Ishikawa (cell line): Measurements from ENCODE around the gene PCGF5.

Experiments
- CEBPB ChIP-seq: IDR thresholded peaks from 2 replicates; pipeline ENCODE4 v1.6.1; 2012
- CREB1 ChIP-seq: IDR thresholded peaks from 2 replicates; pipeline ENCODE4 v1.6.1; 2012; ENCODE audit warnings: low read depth
- EGR1 ChIP-seq: IDR thresholded peaks from 2 replicates; pipeline ENCODE4 v1.6.1; 2012
- EP300 ChIP-seq: IDR thresholded peaks from 2 replicates; pipeline ENCODE4 v1.6.1; 2012; ENCODE audit warnings: borderline replicate concordance
- FOXM1 ChIP-seq: IDR thresholded peaks from 2 replicates; pipeline ENCODE4 v1.6.1; 2012; ENCODE audit warnings: low read depth, borderline replicate concordance
- MAX ChIP-seq: IDR thresholded peaks from 2 replicates; pipeline ENCODE4 v1.6.1; 2012
- NFIC ChIP-seq: IDR thresholded peaks from 2 replicates; pipeline ENCODE4 v1.6.1; 2012
- RAD21 ChIP-seq: IDR thresholded peaks from 2 replicates; pipeline ENCODE4 v1.6.1; 2012; ENCODE audit warnings: low read depth
- REST ChIP-seq: IDR thresholded peaks from 2 replicates; pipeline ENCODE4 v1.6.1; 2012; ENCODE audit warnings: low read depth, mild to moderate bottlenecking
- TAF1 ChIP-seq: IDR thresholded peaks from 2 replicates; pipeline ENCODE4 v1.6.1; 2012; ENCODE audit warnings: low read depth, mild to moderate bottlenecking
- TCF12 ChIP-seq: IDR thresholded peaks from 2 replicates; pipeline ENCODE4 v1.6.1; 2012; ENCODE audit warnings: low read depth
- TEAD4 ChIP-seq: IDR thresholded peaks from 2 replicates; pipeline ENCODE4 v1.6.1; 2012
- USF1 ChIP-seq: IDR thresholded peaks from 2 replicates; pipeline ENCODE4 v1.6.1; 2012
- YY1 ChIP-seq: IDR thresholded peaks from 2 replicates; pipeline ENCODE4 v1.6.1; 2012; ENCODE audit warnings: low read depth
- ZBTB7A ChIP-seq: IDR thresholded peaks from 2 replicates; pipeline ENCODE4 v1.6.1; 2012; ENCODE audit warnings: low read depth

PCGF5 gene

GRCh38 chr10:91286572-91286971 is 66.1 kb downstream of the PCGF5 start:
- TF ChIP-seq CEBPB = no peak
- no peak for TF ChIP-seq FOXM1
- TF ChIP-seq EP300 = no peak
- TF ChIP-seq MAX = no peak
- no peak for TF ChIP-seq REST
- no peak for TF ChIP-seq RAD21
- no peak for TF ChIP-seq TAF1
- no peak for TF ChIP-seq EGR1
- no peak for TF ChIP-seq TCF12
- no peak for TF ChIP-seq NFIC
- TF ChIP-seq USF1 = no peak
- no peak for TF ChIP-seq ZBTB7A
- no peak for TF ChIP-seq TEAD4
- no peak for TF ChIP-seq CREB1
- no peak for TF ChIP-seq YY1

GRCh38 chr10:91287276-91287675 is 66.8 kb downstream of the PCGF5 start:
- TF ChIP-seq EP300 = no peak
- TF ChIP-seq MAX = no peak
- TF ChIP-seq ZBTB7A = no peak
- no peak for TF ChIP-seq USF1

GRCh38 chr10:91287912-91288311 is 67.4 kb downstream of the PCGF5 start:
- TF ChIP-seq YY1 (no peak), REST (no peak), CREB1 (no peak), FOXM1 (no peak), RAD21 (no peak), EP300 (no peak), NFIC (no peak), EGR1 (no peak), TAF1 (no peak), USF1 (no peak), TEAD4 (no peak), TCF12 (no peak), ZBTB7A (no peak), MAX (no peak), CEBPB (no peak)

GRCh38 chr10:91289305-91289704 is 68.8 kb downstream of the PCGF5 start:
- TF ChIP-seq RAD21 = no peak
- TF ChIP-seq EP300 = no peak
- TF ChIP-seq TEAD4 = no peak
- no peak for TF ChIP-seq MAX
- TF ChIP-seq USF1 = no peak
- TF ChIP-seq TAF1 = no peak
- no peak for TF ChIP-seq NFIC
- TF ChIP-seq TCF12 = no peak
- no peak for TF ChIP-seq YY1
- TF ChIP-seq ZBTB7A = no peak
- no peak for TF ChIP-seq REST
- TF ChIP-seq EGR1 = no peak
- TF ChIP-seq FOXM1 = no peak
